Tibial artery (tissue), 4 donors: ENCODE data around the gene FASTKD1.
"Not testable (repeated sequence)": the region's sequence is repeated elsewhere in the genome, so short reads cannot be mapped to it uniquely, and the experiment has no call there.

Experiments used
- DNase-seq, 2 donors: peaks; one replicate each; pipeline ENCODE4 v3.0.0-alpha.2; 2019
- H3K27ac ChIP-seq, 2 donors: fragments of 200-600 bp; sonication (generic) in 1 of 2; 1 replicate in 1 of 2; 2 replicates in 1 of 2; pipeline ENCODE4 v1.5.1; 2018 to 2019; ENCODE audit warnings: mild to moderate bottlenecking in 1 of 2
- H3K27me3 ChIP-seq, 2 donors: fragments of 200-600 bp; sonication (generic) in 1 of 2; one replicate each; pipeline versions ENCODE4 v1.5.1 to v1.6.0; 2016 to 2019
- H3K36me3 ChIP-seq, 3 donors: fragments of 200-600 bp; sonication (generic) in 2 of 3; one replicate each; pipeline ENCODE4 v1.5.1; 2016 to 2019; ENCODE audit warnings: mild to moderate bottlenecking in 2 of 3
- H3K4me1 ChIP-seq, 4 donors: fragments of 200-600 bp; sonication (generic) in 2 of 4; 1 replicate in 3 of 4; 2 replicates in 1 of 4; pipeline ENCODE4 v1.5.1; 2016 to 2019
- H3K4me3 ChIP-seq, 2 donors: fragments of 200-600 bp; sonication (generic) in 1 of 2; 1 replicate in 1 of 2; 2 replicates in 1 of 2; pipeline ENCODE4 v1.5.1; 2018 to 2019; ENCODE audit warnings: mild to moderate bottlenecking in 2 of 2
- H3K9me3 ChIP-seq, 3 donors: fragments of 200-600 bp; sonication (generic) in 1 of 3; one replicate each; pipeline ENCODE4 v1.5.1; 2016 to 2019
- intact Hi-C: fragments of 100-400 bp; cut with DNase I; formaldehyde crosslinking; loops from one replicate; pipeline ENCODE4 v1.15.0; 2023; ENCODE audit warnings: low total_unique reads
- TF ChIP-seq, protein P1 (sequence below), 2 experiments: fragments of 200-600 bp in 1 of 2; fragments of 450-650 bp in 1 of 2; IDR thresholded peaks; one replicate each; pipeline ENCODE4 v1.5.1; 2017 to 2019; ENCODE audit warnings: antibody characterized with exemption in 2 of 2, mild to moderate bottlenecking in 1 of 2, moderate library complexity in 1 of 2

Gene FASTKD1

DNA sequence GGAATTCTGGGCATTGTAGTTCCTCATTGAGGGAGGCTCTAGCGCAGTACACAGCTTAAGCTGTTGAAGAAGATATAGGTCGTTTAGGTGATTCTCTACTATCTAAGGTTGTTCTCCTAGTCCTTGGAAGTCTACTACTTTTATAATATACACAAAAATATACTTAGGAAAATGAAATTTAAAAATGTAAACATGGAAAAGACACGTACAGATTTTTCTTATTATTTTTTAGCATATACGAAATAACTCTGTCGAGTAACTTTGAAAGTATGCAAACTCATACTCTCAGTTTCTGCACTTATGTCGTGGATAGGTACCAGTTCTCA is 272 bp upstream of the FASTKD1 start:
- Histone ChIP-seq H3K27ac (peak overlapping the region; percentile 62 to 63), H3K4me1 (peaks cover 0 to 14% (median 3%) of the 10 kb centered on the region in 4 donors), H3K36me3 (no peaks in the 10 kb centered on the region), H3K9me3 (no peaks in the 10 kb centered on the region), H3K4me3 (peak overlapping the region; percentile 64 to 72), H3K27me3 (no peaks in the 10 kb centered on the region)
- no peak for DNase-seq
- TF ChIP-seq, protein P1, sequence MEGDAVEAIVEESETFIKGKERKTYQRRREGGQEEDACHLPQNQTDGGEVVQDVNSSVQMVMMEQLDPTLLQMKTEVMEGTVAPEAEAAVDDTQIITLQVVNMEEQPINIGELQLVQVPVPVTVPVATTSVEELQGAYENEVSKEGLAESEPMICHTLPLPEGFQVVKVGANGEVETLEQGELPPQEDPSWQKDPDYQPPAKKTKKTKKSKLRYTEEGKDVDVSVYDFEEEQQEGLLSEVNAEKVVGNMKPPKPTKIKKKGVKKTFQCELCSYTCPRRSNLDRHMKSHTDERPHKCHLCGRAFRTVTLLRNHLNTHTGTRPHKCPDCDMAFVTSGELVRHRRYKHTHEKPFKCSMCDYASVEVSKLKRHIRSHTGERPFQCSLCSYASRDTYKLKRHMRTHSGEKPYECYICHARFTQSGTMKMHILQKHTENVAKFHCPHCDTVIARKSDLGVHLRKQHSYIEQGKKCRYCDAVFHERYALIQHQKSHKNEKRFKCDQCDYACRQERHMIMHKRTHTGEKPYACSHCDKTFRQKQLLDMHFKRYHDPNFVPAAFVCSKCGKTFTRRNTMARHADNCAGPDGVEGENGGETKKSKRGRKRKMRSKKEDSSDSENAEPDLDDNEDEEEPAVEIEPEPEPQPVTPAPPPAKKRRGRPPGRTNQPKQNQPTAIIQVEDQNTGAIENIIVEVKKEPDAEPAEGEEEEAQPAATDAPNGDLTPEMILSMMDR (IDR thresholded peaks at IDR 0.05) = no peak
- intact Hi-C loops = no loop called here

DNA sequence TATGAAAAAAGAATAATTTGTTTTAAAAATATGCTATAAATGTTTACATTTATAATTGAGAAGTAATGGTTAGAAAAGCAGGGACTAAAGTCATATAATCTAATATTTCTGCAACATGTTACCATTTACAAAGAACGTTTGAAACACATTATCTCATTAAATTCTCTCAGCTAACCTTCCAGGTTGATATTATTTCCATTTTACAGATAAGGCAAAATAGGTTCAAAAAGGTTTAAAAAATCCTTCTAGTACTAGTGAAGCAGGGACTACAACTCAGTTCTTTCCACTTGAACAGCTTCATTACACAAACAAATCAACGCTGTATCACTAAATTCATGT is 875 bp downstream of the FASTKD1 start:
- peak overlapping the region in 1 of 2 donors; percentile 62 for H3K27ac ChIP-seq

DNA sequence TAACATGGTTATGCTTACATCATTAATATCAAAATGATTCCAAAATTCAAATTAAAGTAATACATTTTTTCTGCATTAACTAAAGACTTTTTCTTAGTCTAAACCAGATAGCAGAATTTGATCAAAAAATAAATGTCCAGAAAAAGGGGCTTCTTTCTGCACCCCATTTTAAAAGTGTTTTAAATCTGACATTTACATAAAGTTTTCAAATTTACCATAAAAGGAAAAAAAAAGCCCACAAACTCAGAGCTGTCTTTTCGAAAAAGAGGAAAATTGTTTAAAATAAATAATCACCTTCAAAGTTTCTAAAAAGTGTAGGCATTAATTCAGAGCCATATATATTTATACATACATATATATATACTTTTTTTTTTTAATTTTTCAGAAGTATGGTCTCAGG is 1.5 kb downstream of the FASTKD1 start:
- no peak overlapping the region for H3K4me3 ChIP-seq
- intact Hi-C loops = no loop called here
- H3K4me1 ChIP-seq = peaks cover 0 to 14% (median 3%) of the 10 kb centered on the region in 4 donors
- no peaks in the 10 kb centered on the region for H3K36me3 ChIP-seq
- H3K27me3 ChIP-seq = no peaks in the 10 kb centered on the region
- TF ChIP-seq, protein P1 (IDR thresholded peaks at IDR 0.05) = no peak
- DNase-seq = no peak
- H3K27ac ChIP-seq = no peak overlapping the region
- H3K9me3 ChIP-seq = no peaks in the 10 kb centered on the region

More for the DNA sequence above, 875 bp downstream of the FASTKD1 start:
- Histone ChIP-seq H3K27me3 (no peaks in the 10 kb centered on the region), H3K36me3 (no peaks in the 10 kb centered on the region), H3K4me3 (peak overlapping the region; percentile 64 to 72), H3K9me3 (no peaks in the 10 kb centered on the region), H3K4me1 (peaks cover 0 to 14% (median 3%) of the 10 kb centered on the region in 4 donors)
- intact Hi-C loops = no loop called here
- DNase-seq = no peak
- TF ChIP-seq, protein P1 (IDR thresholded peaks at IDR 0.05) = no peak

DNA sequence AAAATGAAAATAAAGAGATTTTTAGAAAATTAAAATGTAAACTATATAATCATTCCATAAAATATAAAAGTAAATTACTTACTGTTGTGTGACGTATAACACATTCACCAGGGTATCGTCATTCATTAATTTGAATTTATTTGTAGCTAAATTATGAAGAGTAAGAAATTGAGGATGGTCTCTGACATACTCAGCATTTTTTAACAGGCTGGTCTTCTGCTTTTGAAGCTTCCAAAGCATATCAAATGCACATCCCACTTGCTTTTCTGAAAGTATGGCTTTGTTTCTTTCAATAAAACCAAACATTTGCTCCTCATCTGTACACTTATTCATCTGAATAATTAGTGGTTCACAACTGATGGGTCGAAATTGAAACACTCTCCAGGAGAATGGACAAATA is 2.1 kb downstream of the FASTKD1 start:
- no peaks in the 10 kb centered on the region for H3K27me3 ChIP-seq
- H3K36me3 ChIP-seq = no peaks in the 10 kb centered on the region
- intact Hi-C loops = no loop called here
- H3K4me3 ChIP-seq = no peak overlapping the region
- DNase-seq = no peak
- no peak overlapping the region for H3K27ac ChIP-seq
- H3K4me1 ChIP-seq = peaks cover 0 to 14% (median 3%) of the 10 kb centered on the region in 4 donors
- TF ChIP-seq, protein P1 (IDR thresholded peaks at IDR 0.05) = no peak
- H3K9me3 ChIP-seq = no peaks in the 10 kb centered on the region

DNA sequence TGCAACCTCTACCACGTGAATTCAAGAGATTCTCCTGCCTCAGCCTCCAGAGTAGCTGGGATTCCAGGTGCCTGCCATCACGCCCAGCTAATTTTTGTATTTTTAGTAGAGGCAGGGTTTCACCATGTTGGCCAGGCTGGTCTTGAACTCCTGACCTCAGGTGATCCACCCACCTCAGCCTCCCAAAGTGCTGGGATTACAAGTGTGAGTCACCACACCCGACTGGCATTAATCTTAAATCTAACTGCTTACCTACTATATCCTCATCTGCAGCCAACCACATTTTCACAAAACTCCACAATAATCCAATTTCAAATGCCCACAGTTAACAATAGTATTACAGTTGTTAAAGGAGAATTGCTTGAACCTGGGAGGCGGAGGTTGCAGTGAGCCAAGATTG is 2.9 kb downstream of the FASTKD1 start:
- H3K9me3 ChIP-seq, H3K27me3 ChIP-seq, H3K27ac ChIP-seq, H3K4me3 ChIP-seq, intact Hi-C loops, DNase-seq, H3K36me3 ChIP-seq: not testable (repeated sequence)
- H3K4me1 ChIP-seq = peaks cover 0 to 14% (median 3%) of the 10 kb centered on the region in 4 donors

DNA sequence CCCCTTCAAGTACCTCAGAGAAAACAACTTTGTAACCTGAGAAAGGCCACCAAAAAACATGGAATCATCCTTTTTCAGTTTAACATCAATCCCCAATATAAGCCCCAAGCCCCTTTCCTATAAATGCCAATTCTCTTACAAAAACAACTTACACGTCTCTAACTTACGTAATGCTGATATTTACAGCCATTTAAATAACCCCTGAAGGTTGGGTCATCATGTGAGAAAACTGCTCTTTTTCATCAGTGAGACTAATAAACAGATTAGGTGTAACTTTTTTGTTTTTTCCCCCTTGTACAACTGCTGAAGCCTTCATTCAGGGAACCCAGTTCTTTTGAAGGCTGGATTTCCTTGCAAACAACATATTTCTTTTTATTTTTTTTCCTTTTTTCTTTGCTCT is 3.7 kb downstream of the FASTKD1 start:
- Histone ChIP-seq H3K4me1 (peaks cover 0 to 14% (median 3%) of the 10 kb centered on the region in 4 donors), H3K27me3 (no peaks in the 10 kb centered on the region), H3K4me3 (no peak overlapping the region), H3K27ac (no peak overlapping the region), H3K36me3 (no peaks in the 10 kb centered on the region), H3K9me3 (no peaks in the 10 kb centered on the region)
- intact Hi-C loops = no loop called here
- TF ChIP-seq, protein P1 (IDR thresholded peaks at IDR 0.05) = no peak
- no peak for DNase-seq
